ENCODE results near the gene LYST.
"Not testable (repeated sequence)": the region's sequence is repeated elsewhere in the genome, so short reads cannot be mapped to it uniquely, and the experiment has no call there.

Gene LYST

DNA sequence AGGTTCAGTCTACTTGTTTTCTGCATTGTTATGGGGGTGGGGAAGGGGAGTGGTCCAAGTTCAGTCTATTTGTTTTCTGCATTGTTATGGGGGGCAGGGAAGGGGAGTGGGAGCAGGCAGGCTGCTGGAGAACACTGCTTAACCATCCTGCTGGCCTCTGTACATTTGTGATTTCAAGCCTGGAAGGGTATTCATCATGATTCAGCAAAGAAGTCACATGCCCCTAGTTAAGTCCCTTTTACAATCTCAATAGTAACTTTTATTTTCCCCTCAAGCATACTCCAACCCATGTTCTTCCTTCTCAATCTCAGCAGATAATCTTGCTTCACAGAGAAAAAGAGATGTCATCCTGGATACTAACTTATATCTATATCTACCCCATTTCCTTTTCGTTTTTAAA is 7.9 kb downstream of the LYST start:
- DNase-seq: no peak

DNA sequence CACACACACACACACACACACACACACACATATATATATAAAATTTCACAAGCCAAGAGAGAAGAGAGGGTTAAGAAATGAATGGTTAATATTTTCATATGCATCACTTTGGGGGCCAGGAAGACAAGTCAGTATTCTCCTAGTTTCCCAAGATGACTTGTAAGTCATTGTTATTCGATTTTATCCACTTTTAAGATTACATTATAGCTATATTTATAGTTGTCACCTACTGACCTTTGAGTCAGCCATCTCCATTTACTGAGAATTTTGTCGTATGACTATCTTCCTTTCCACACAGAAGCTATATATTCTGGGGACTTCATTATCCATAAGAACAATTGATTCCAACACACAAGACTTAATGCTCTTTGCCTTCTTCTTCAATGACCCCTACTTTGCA is 8.9 kb downstream of the LYST start:
- DNase-seq: no peak

DNA sequence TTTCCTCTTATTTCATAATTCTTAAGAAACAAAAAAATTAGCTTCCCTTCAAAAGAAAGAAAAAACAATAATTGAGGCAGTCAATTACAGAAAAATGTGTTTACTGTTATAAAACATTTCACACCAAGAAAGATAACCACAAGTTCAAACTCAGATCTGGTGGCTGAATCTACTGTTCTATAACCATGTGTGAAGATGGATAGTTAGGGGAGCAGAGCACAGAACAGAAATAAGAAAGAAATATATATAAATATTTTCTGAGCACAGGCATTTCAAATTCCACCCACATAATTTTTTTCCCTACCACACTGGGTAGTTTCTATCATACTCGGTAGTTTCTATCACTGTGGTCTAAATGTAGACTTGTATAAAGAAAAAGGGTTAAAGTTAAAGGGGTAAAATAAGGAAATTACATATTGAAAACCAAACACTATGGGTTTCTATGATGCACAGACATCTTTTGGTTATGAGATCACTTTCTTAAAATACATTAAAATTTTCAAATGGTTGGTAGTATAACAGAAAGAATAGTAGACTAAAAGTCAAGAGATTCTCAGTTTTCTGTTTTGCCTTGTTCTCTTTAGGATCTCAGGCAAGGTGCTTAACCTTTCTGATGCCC is 10.8 kb downstream of the LYST start:
- DNase-seq: no peak

DNA sequence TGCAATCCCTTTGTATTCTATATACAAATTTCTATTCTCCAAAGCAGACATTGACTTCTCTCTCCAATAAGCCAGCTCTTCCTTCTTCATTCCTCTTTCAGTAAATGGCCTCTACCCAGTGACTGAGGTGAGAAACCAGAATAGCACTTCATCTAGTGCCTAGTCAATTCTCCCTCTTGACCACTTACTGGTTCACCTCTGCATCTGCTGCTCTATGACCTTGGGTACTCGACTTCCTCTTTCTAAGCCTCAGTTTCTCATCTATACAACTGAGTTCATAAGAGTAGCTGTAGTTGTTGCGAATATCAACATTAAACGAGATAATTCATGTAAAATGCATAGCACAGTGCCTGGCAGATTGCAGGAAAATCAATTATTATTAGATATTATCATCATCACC is 12.4 kb downstream of the LYST start:
- no peak for DNase-seq

DNA sequence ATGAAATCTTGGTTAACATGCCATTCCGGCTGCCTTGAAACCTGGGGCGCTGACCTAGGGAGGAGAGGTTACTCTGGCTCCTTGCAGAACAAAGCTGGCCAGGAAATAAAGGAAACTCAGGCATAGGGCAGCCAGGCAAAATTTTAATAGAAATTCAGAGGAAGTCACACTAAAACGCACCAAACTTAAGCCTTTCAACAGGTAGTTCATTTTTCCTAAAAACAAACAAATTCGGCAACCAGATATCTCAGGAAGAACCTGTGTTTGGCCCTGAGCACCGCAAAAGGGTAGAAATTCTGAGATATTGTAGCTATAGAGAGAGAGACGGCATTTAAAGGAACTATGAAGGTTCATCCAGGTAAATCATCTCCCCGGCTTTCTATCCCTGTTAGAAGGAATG is 13.1 kb downstream of the LYST start:
- DNase-seq: no peak

DNA sequence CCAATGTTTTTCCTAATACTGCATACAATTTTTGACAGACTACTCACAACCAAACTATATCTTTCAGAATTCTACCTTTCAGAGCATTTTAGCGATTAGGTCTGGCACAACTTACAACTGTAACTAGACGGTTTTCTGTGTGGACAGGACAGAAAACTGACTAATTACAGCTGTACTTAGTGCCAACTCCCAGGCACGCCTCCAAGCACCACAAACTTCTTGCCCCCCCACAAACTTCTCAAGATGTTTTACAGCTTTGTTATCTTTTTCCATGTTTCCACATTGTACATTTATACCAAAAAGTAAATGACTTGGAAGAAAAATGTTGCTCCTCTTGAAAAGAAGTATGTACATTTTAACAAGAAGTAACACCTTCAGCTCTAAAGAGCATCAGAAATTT is 13.8 kb downstream of the LYST start:
- no peak for DNase-seq

DNA sequence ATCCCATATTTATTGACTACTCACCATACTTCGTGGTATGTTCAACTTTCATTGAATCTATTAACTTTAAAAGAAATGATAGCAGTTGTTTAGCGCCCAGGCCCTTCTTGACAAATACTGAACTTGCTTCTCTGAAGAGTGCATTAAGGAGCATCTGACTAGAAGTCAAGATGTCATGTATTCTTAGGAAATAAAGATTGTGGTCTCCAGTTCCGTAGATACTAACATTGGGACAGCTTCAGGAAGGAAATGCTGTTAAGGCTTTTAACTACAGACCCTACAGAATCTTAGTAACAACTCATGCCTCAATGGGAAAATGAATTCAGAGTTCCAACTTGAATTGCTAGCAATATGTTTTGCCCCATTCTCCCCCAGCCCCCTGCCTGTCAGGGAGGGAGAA is 14.8 kb downstream of the LYST start:
- DNase-seq: no peak

DNA sequence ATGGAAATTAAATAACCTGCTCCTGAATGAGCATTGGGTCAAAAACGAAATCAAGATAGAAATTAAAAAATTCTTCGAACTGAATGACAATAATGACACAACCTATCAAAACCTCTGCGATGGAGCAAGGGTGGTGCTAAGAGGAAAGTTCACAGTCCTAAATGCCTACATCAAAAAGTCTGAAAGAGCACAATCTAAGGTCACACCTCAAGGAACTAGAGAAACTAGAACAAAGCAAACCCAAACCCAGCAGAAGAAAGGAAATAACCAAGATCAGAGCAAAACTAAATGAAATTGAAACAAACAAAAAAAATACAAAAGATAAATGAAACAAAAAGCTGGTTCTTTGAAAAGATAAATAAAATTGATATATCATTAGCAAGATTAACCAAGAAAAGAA is 18.5 kb downstream of the LYST start:
- not testable (repeated sequence) for DNase-seq

DNA sequence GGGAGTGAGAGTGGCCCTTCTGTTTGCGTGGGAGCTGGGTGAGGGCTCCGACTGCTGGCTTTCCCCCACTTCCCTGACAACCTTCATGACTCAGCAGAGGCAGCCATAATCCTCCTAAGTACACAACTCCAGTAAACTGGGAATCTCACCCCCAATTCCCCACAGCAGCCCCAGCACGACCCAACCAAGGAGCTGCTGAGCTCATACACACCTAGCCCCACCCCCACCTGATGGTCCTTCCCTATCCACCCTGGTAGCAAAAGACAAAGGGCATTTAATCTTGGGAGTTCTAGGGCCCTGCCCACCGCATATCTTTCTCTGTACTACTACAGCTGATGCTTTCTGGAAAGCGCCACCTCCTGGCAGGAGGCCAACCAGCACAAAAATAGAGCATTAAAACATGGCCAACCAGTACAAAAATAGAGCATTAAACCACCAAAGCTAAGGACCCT is 21.0 kb downstream of the LYST start:
- DNase-seq: not testable (repeated sequence)

DNA sequence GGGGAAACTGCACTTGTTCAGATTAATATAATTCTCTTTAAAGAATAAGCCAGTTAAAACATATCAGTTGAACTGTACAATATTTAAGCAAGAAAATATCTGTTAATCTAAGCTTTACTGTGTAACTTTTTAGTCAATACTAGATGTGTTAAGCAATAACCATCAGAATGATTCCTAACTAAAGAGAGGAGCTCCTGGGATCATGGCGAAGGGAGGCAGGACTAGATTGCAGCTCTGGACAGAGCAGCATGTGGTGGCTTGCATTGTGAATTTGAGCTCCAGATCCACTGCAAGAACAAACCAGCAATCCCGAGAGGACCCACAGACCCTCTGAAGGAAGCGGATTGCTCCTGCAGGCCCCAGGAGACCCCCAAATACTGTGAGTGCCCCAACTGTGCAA is 21.9 kb downstream of the LYST start:
- DNase-seq: no peak

DNA sequence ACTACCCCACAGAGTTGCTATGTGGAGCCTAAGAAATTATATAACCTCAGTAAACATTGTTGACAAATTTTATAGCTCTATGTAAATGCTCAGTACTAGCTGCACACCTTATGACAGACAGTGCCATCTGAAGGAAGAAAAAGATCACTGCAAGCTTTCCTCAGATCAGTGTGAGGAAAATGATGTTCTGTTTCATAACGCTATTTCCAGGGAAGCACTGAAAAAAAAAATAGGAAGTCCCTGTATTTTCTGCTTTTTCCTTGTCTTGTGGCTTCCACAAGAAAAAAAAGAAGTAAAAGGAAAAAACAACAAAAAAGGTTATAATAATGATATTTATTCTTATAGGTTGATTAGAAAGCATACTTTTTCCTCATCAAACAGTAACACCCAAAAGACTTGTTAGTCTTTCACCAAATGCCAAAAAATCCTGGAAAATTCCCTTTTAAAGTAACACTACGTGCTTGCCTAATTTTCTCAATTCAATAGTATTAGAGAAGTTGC is 23.2 kb downstream of the LYST start:
- no peak for DNase-seq

DNA sequence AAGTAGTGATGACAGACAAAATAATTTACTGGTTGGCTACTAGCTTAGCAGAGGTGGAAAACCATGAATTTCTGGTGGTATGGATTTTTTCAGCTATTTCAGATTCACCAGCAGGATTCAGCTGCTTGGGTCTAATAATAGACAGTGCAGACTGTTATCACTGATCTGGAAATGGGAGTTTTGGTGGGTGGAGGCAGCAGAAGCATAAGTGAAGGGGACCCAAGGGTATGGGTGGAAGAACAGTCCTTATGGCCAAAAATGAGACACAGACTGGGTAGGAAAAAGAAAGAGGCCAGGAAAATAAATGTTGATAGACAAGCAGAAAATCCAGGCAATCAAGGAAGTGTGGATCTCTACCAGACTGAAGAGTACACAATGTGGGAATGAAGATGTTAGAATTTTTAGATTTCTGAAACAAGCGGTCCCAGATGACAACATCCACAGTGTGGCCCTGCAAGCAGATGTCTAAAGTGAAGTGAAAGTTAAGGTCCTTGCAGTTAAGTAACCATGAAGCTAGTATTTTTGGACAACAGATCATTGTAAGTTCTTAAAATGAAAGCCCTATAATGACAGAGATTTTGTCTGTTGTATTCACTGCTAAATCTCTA is 24.7 kb downstream of the LYST start:
- DNase-seq: no peak

DNA sequence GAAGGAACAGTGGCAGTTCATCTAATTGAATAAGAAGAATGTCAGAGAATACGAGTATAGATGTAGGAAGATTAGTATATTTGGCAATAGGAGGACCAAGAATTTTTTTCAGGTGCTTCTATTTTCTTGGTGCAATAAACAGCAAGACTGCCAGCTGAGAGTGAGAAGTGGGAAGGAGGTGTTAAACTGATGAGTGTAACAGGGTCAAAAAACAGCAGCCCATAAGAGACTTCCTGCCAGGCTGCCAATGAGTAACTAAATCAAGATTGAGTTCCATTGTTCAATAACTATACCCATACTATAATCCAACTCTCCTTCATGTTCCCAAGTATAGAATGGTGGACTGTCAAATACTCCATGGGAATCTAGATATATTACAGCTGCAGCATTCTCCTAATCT is 28.7 kb downstream of the LYST start:
- no peak for DNase-seq

DNA sequence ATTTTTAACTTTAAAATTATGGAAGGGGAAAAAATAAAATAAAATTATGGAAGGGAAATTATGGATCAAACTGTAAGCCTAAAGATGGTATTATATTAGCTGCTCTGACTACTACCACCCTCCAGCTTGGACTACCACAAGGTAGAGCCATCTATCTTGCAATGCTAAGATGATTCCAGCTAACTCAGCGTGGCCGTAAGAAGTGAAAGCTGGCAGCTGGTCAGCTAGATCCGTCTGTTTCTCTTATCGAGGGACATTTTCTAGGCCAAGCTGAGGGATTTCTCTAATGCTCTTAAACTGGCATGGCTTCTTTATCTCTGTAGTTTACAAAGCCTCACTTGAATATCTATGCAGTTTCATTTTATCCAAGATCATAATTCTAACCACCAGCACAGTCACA is 31.5 kb downstream of the LYST start:
- no peak for DNase-seq

DNA sequence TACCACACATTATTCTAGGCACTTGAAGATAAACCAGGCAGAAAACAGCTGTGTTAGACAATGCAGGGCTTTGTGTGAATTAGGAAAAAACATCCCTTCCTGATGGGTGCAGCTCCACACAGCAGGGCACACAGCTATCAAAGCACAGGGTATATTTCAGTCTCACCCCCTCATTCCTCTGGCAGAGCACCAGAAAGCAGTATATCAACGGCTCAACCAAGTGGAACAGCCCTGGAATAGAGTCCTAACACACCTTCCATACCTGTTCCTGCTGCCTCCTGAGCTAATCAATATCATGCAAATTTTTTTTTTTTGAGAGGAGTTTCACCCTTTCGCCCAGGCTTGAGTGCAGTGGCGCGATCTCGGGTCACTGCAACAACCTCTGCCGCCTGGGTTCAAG is 32.1 kb downstream of the LYST start:
- no peak for DNase-seq

DNA sequence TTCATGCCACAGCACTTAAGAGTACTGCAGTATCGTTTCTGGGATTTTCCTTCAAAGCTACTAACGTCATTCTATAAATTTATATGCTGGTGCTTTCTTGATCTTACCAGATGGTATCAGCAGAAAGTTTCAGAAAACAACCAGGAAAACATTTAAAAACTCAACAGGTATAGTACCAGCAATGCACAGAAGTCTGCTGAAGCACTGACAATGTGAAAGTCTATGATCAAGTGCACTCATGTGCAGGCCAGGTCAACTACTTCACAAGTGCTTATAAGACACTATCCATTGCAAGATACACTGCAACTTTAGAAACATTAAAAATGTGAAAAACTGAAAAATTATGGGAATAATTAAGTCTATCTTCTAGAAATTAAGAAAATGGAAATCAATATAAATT is 34.7 kb downstream of the LYST start:
- no peak for DNase-seq

DNA sequence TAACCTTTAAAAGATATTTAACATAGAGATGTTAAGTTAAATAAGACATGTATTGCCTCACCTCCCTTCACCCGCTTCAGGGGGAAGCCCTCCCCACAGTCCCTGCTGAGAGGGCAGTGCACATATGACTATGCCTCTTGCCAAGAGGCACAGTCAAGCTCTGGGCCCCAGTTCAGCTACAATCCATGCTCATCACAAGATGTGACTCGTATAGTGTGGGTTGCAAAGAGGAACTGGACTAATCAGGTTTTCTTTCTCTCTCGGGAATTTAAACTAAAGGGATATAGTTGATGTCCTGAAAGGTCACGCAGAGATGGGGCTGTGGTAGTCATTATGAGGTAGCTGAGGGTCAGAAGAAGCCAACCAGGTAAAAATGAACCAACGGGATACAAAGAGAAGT is 35.6 kb downstream of the LYST start:
- peak; percentile 13 for DNase-seq

DNA sequence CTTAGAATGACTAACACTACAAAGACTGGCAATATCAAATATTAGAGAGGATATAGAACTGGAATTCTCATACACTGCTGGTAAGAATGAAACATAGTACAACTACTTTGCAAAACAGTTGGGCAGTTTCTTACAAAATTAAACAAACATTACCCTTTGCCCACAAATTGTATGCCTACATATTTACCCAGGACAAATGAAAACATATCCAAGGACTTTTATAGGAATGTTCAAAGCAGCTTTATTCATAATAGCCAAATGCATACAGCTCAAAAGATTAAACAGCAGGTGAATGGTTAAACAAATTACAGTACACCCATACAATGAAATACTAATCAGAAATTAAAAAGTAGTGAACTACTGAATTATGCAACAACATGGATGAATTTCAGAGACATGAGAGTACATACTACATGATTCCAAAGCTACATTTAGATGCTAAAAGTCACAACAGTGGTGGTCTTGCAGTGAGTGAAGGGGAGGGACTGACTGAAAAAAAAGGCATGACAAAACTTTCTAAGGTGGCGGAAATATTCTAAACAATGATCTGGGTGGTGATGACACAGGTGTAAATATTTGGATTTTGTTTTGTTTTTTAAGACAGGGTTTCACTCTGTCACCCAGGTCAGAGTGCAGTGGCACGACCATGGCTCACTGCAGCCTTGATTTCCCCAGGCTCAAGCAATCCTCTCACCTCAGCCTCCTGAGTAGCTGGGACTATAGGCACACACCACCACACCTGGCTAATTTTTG is 40.4 kb downstream of the LYST start:
- DNase-seq: no peak

DNA sequence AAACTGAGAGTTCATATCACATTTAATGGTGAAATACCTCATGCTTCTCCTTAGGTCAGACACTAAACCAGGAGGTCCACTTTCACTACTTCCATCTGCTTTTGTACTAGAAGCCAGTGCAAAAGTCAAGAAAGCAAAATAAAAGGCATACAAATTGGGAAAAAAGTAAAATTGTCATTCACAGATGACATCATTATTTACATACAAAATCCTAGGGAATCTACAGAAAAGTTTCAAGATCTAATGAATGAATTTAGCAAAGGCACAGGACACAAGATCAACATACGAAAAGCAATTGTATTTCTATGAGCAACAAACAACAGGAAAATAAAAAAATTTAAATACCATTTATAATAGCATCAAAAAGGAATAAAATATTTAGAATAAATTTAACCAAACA is 41.5 kb downstream of the LYST start:
- DNase-seq: no peak

DNA sequence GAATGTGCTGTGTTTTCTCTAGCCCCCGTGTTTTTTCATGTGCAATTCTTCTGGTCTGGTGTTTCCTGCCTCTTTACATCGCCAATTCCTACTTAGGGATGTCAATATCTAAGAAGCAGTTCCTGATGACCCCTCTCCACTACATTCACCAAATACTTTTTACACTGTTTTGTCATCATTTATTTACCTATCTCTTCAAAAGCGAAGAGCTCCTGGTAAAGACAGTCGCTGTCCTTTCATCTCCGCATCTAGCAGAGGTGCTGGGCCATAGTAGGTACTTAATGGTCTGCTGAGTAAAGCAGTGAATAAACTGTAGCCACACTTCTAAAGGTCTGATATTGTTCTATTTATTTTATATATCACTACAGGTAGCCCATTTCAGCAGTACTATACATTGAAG is 43.0 kb downstream of the LYST start:
- DNase-seq: no peak

DNA sequence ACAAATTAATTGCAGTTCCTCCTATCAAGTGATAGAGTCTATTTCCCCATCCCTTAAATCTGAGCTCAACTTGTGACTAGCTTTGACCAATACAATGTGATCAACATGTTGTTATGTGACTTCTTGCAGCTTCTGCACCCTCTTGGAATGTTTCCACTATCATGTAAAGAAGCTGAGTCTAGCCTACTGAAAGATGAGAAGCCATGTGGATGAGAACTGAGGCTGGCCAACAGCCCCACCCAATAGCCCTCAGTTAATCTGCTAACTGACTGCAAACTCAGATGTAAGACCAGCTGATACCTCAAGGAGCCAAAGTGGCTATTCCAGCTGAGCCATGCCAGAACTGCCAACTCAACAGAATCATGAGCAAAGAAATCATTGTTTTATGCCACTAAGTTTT is 44.0 kb downstream of the LYST start:
- no peak for DNase-seq

DNA sequence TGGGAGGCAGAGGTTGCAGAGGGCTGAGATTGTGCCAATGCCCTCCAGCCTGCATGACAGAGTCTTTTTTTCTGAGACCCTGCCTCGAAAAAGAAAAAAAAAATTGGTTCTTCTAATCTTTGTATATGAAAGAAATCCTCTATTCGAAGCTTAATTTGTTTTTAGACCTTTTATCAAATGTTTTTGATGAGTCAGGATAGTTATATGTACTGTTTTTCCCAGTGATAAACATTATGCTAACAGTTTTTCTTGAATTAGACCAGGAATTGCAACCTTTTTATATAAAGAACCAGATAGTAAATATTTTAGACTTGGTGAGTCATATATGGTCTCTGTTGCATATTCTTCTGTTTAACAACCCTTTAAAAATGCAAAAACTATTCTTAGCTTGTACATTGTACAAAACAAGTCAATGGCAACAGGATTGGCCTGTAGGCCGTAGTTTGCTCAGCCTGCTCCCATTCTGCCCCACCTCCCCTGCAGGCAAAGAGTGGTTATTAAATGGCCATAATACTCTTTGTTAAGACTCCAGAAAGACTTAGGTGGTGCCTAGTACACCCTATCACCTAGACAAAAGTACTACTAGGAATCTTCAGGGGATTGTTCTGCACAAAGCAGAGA is 45.2 kb downstream of the LYST start:
- no peak for DNase-seq

DNA sequence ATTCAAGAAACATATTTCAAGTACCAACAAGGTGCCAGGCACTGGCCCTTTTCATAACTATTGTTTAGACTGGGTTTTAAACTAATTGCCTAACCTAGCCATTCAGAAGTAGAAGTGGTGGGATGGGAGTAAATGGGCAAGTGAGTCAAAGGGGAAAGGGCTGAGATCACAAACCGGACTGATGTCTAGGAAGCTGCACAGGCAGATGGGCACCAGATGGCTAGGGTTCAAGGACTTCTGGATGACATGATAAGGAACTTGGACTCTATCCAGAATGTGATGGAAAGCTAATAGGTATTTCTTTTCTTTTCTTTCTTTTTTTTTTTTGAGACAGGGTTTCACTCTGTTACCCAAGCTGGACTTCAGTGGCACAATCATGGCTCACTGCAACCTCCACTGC is 46.6 kb downstream of the LYST start:
- no peak for DNase-seq

DNA sequence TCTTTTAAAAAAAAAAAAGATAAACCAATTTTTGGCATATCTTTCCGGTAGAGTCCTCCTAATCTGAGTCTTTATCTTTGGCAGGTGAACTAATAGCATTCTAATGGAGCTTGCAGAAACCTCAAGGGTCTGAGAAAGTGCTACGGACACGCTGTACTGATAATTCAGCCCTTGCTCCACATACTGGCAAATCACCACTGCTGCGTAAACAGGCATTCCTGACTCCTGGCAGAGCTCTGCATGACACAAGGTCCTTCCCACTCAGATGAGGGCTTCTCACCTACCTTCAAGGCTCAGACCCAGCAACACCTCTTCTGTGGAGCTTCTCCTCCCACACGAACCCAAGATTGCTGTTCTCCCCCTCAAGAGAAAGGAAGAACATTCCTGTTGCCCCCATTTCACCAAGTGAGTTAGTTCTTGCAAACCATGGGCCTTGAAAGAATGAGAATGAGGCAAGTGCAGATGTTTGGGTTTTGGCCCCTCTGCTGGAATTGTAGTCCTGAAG is 48.0 kb downstream of the LYST start:
- DNase-seq: no peak
